SK-N-MC (cell line): Measurements from ENCODE around the gene MCM6.

Experiments used
- EZH2 ChIP-seq: fragments of 200-600 bp; sonication (generic); IDR thresholded peaks from one replicate; pipeline ENCODE4 v1.6.1; 2017; ENCODE audit warnings: antibody characterized with exemption
- POLR2AphosphoS5 ChIP-seq: IDR thresholded peaks from 2 replicates; pipeline ENCODE4 v1.6.1; 2012; ENCODE audit warnings: mild to moderate bottlenecking, low read depth, low read length, borderline replicate concordance

GRCh38 chr2:135914485-135914884 lies 38.2 kb upstream of the MCM6 start:
- no peak for TF ChIP-seq EZH2
- no peak for TF ChIP-seq POLR2AphosphoS5
